Naive thymus-derived CD4-positive, alpha-beta T cell (primary cell): ENCODE results near the gene BAG2. TPM values are rescaled to one million over a fixed set of nuclear protein-coding genes. Genes with fewer than 3 reads are reported as not detected.

Experiments used
- ATAC-seq: fragments of 150-1000 bp; cut with Tn5 transposase; 2 replicates; pipeline ENCODE4 v1.10.0; 2021; ENCODE audit warnings: mild to moderate bottlenecking, moderate library complexity
- CTCF ChIA-PET: fragments of 350-600 bp; sonication (Branson Sonifier 250); formaldehyde crosslinking; loops from one replicate; lab custom pipeline; 2021; ENCODE audit warnings: antibody characterized with exemption; lab: Charles Lee
- POLR2A ChIA-PET: fragments of 350-600 bp; sonication (Branson Sonifier 250); formaldehyde crosslinking; loops from one replicate; lab custom pipeline; 2021; ENCODE audit warnings: antibody characterized with exemption, inconsistent platforms; lab: Charles Lee
- DNase-seq, 9 donors: peaks; one replicate each; pipeline versions ENCODE4 v3.0.0 to v3.0.0-alpha.2; 2020 to 2022; ENCODE audit warnings: mixed read lengths in 1 of 9
- H3K27ac ChIP-seq: one replicate; pipeline ENCODE4 v1.7.0; 2013; ENCODE audit warnings: mild to moderate bottlenecking, low read depth, low read length, moderate library complexity
- H3K27me3 ChIP-seq, 2 donors: one replicate each; pipeline ENCODE4 v1.7.0; 2013; ENCODE audit warnings: low read length in 2 of 2, mild to moderate bottlenecking in 2 of 2, moderate library complexity in 2 of 2; ENCODE audit not compliant: control insufficient read depth in 2 of 2, insufficient read depth in 2 of 2
- H3K36me3 ChIP-seq, 3 experiments: 1 replicate in 2 of 3; 2 replicates in 1 of 3; pipeline ENCODE4 v1.7.0; 2013; ENCODE audit warnings: low read length in 3 of 3, mild to moderate bottlenecking in 3 of 3, moderate library complexity in 1 of 3; ENCODE audit not compliant: insufficient read depth in 3 of 3, control insufficient read depth in 2 of 3
- H3K4me1 ChIP-seq, 2 donors: one replicate each; pipeline ENCODE4 v1.7.0; 2013; ENCODE audit warnings: low read length in 2 of 2, mild to moderate bottlenecking in 2 of 2, moderate library complexity in 1 of 2; ENCODE audit not compliant: control insufficient read depth in 2 of 2, insufficient read depth in 2 of 2
- H3K4me3 ChIP-seq: 2 replicates; pipeline ENCODE4 v1.7.0; 2013; ENCODE audit warnings: mild to moderate bottlenecking, low read length
- H3K9me3 ChIP-seq, 3 experiments: 1 replicate in 2 of 3; 2 replicates in 1 of 3; pipeline ENCODE4 v1.7.0; 2013; ENCODE audit warnings: low read length in 3 of 3; ENCODE audit not compliant: control insufficient read depth in 2 of 3
- H3K27ac Mint-ChIP-seq, 9 donors: one replicate each; pipeline ENCODE4 v1.8.0; 2020 to 2022; ENCODE audit warnings: mixed read lengths in 9 of 9, mild to moderate bottlenecking in 8 of 9, moderate library complexity in 5 of 9, inconsistent platforms in 2 of 9
- H3K27me3 Mint-ChIP-seq, 5 donors: one replicate each; pipeline ENCODE4 v1.8.0; 2021 to 2022; ENCODE audit warnings: mixed read lengths in 5 of 5, mild to moderate bottlenecking in 1 of 5
- H3K36me3 Mint-ChIP-seq, 5 donors: one replicate each; pipeline ENCODE4 v1.8.0; 2020 to 2022; ENCODE audit warnings: mixed read lengths in 5 of 5, mild to moderate bottlenecking in 3 of 5, inconsistent platforms in 1 of 5
- H3K4me1 Mint-ChIP-seq, 7 donors: one replicate each; pipeline ENCODE4 v1.8.0; 2020 to 2022; ENCODE audit warnings: mixed read lengths in 7 of 7, mild to moderate bottlenecking in 3 of 7, inconsistent platforms in 1 of 7
- H3K4me3 Mint-ChIP-seq, 10 donors: one replicate each; pipeline ENCODE4 v1.8.0; 2020 to 2022; ENCODE audit warnings: mild to moderate bottlenecking in 10 of 10, mixed read lengths in 10 of 10, moderate library complexity in 6 of 10, inconsistent platforms in 2 of 10
- H3K9me3 Mint-ChIP-seq, 11 donors: one replicate each; pipeline ENCODE4 v1.8.0; 2020 to 2022; ENCODE audit warnings: mixed read lengths in 11 of 11, mild to moderate bottlenecking in 4 of 11, inconsistent platforms in 1 of 11, moderate library complexity in 1 of 11
- intact Hi-C, 2 donors: fragments of 100-400 bp; cut with micrococcal nuclease; formaldehyde crosslinking; loops; one replicate each; pipeline ENCODE4 v1.15.1; 2023
- polyA plus RNA-seq, 2 donors: library from polyadenylated mRNA; unstranded; fragments of 300-500 nt; fragmentation: Illumina TruSeq; gene quantifications; one replicate each; pipeline ENCODE4 v1.2.3, GENCODE V29; 2021
- total RNA-seq, 6 experiments: library from RNA in 5 of 6; stranded (reverse) in 5 of 6; gene quantifications; 1 replicate in 5 of 6; 2 replicates in 1 of 6; pipeline ENCODE4 v1.2.3 and lab custom pipeline; 2021 to 2026

Gene BAG2
- total and polyA plus RNA-seq, 7 experiments from 2014 or later = 3.7 to 8.1 (median 5.0) TPM

DNA sequence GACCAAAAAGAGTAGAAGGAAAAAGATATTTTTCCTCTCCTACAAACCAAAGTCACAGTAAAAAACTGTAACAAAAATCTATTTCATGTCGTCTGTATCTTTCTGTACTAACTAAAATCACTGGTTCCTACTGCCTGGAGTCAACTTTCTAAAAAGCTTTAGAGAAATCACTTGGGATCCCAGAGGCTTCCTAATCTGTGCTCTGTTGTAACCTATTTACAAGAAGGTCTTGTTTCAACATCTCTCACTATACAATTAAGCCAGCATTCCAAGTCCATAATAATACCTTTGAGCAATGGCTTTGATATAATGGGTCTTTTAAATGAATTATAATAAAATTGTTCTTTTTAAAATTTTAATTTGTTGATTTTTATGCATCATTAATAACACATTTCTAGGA is 29.6 kb downstream of the BAG2 start:
- DNase-seq = no peak
- Histone ChIP-seq H3K4me1 (no peaks in the 10 kb centered on the region), H3K9me3 (no peaks in the 10 kb centered on the region), H3K4me3 (no peak overlapping the region), H3K27me3 (no peaks in the 10 kb centered on the region), H3K27ac (no peak overlapping the region), H3K36me3 (no peaks in the 10 kb centered on the region)
- Mint-ChIP-seq H3K9me3 (no peaks in the 10 kb centered on the region), H3K27ac (no peak overlapping the region), H3K27me3 (no peaks in the 10 kb centered on the region), H3K36me3 (peaks cover 0 to 8% (median 0%) of the 10 kb centered on the region in 5 donors), H3K4me3 (no peak overlapping the region), H3K4me1 (peaks cover 0 to 7% (median 0%) of the 10 kb centered on the region in 7 donors)
- POLR2A ChIA-PET = no interaction called here
- no peak for ATAC-seq
- CTCF ChIA-PET = no interaction called here
- intact Hi-C loops = loop anchor here (2.0 to 10.0 kb wide), 2 partner anchors 19 to 63 kb away; no protein-coding TSS in a partner anchor

DNA sequence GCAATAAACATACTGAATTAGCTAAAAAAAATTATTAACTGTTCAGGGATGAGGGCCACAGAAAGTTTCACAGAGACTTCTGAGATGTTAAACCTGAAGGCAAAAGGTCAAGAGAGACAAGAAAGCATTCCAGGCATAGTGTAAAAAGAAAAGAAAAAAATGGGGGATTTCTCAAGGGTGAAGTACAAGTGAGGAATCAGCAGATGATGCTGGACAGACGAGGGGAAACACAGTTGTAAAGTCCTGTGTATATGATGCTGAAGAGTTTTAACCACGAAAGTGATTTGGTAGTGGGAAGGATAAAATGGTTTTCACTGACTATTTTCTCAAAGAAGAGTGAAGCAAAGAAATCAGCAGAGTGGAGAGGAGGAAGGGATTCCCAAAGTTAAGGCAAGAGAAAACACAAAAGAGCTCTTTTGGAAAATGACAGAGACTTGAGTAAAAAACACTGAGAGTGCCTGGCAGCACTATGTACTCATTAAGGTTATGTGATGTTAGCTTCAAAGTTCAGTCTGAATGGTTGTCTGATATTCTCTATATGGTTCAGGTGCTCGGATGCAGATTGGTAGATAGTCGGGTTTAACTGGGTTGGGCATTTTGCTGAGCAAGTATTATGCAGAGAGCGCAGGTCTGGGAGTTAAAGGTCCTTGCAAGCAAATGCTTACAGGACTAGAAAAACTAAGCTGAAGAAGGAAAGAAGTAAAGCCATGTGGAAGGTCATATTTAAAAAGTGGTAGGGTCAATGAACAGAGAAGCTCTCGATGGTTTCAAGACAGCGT is 33.6 kb downstream of the BAG2 start:
- H3K4me3 ChIP-seq = no peak overlapping the region
- no peaks in the 10 kb centered on the region for H3K9me3 ChIP-seq
- Mint-ChIP-seq H3K27me3 (no peaks in the 10 kb centered on the region), H3K9me3 (no peaks in the 10 kb centered on the region), H3K4me1 (peaks cover 0 to 6% (median 0%) of the 10 kb centered on the region in 7 donors), H3K27ac (peak overlapping the region in 1 of 9 donors; percentile 69), H3K4me3 (no peak overlapping the region), H3K36me3 (peaks cover 0 to 4% (median 0%) of the 10 kb centered on the region in 5 donors)
- ChIA-PET CTCF (no interaction called here), POLR2A (no interaction called here)
- H3K4me1 ChIP-seq = no peaks in the 10 kb centered on the region
- ATAC-seq (no peak), DNase-seq (no peak)
- H3K27ac ChIP-seq = no peak overlapping the region
- intact Hi-C loops = loop anchor here in 1 of 2 donors (10.0 kb wide), 1 partner anchor 59 kb away; no protein-coding TSS in a partner anchor
- no peaks in the 10 kb centered on the region for H3K36me3 ChIP-seq
- no peaks in the 10 kb centered on the region for H3K27me3 ChIP-seq

DNA sequence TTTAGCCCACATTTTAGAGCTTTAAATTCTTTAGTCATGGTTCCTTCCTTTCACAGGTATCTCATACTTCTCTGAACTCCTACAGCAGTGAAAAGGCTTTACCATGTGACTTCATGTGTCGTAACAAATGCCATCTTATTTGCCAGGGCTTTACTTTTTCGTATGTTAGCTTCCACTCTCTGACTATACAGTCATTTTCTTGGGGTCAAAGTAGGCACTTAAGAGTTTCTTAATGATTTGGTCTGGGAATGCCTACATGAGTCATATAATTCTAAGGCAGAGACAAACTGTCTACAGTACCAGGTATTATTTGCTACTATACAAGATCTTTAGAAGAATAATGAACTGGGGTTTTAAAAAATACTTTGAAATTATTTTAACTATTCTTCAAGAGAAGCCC is 35.0 kb downstream of the BAG2 start:
- Histone ChIP-seq H3K4me3 (no peak overlapping the region), H3K27ac (no peak overlapping the region), H3K27me3 (no peaks in the 10 kb centered on the region), H3K4me1 (no peaks in the 10 kb centered on the region), H3K36me3 (no peaks in the 10 kb centered on the region), H3K9me3 (no peaks in the 10 kb centered on the region)
- Mint-ChIP-seq H3K27me3 (no peaks in the 10 kb centered on the region), H3K9me3 (no peaks in the 10 kb centered on the region), H3K27ac (no peak overlapping the region), H3K4me3 (no peak overlapping the region), H3K36me3 (peaks cover 0 to 4% (median 0%) of the 10 kb centered on the region in 5 donors), H3K4me1 (peaks cover 0 to 6% (median 3%) of the 10 kb centered on the region in 7 donors)
- ChIA-PET POLR2A (no interaction called here), CTCF (no interaction called here)
- intact Hi-C loops = loop anchor here in 1 of 2 donors (10.0 kb wide), 1 partner anchor 58 kb away; no protein-coding TSS in a partner anchor
- ATAC-seq (no peak), DNase-seq (no peak)

DNA sequence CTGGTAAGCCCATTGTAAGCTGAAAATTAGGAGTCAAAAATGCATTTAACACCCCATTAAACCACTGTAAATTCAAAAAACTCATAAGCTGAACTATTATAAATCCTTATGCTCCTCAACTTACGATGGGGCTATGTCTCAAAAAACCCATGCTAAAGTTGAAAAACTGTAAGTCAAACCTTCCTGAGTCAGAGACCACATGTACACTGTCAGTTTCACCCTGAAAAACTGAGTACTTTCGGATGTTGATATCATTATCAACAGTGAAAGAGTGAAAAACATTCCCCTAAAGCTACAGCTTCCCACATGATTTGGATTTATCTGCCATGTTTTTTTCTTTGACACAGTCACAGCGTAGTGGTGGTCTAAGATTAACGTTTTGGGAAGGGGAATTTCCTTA is 35.7 kb downstream of the BAG2 start:
- ChIA-PET CTCF (interaction anchor here (0.7 kb wide), 1 partner anchor 11 kb away, joined by 4 read pairs; no protein-coding TSS in a partner anchor), POLR2A (no interaction called here)
- peaks cover 0 to 7% (median 4%) of the 10 kb centered on the region in 7 donors for H3K4me1 Mint-ChIP-seq
- H3K27me3 Mint-ChIP-seq = no peaks in the 10 kb centered on the region
- H3K9me3 ChIP-seq = no peaks in the 10 kb centered on the region
- no peak overlapping the region for H3K27ac Mint-ChIP-seq
- no peak for DNase-seq
- H3K36me3 Mint-ChIP-seq = peaks cover 0 to 4% (median 0%) of the 10 kb centered on the region in 5 donors
- intact Hi-C loops = loop anchor here in 1 of 2 donors (10.0 kb wide), 1 partner anchor 57 kb away; no protein-coding TSS in a partner anchor
- no peak for ATAC-seq
- no peaks in the 10 kb centered on the region for H3K4me1 ChIP-seq
- no peaks in the 10 kb centered on the region for H3K9me3 Mint-ChIP-seq
- H3K4me3 ChIP-seq = no peak overlapping the region
- no peak overlapping the region for H3K27ac ChIP-seq
- no peak overlapping the region for H3K4me3 Mint-ChIP-seq
- no peaks in the 10 kb centered on the region for H3K36me3 ChIP-seq
- no peaks in the 10 kb centered on the region for H3K27me3 ChIP-seq

DNA sequence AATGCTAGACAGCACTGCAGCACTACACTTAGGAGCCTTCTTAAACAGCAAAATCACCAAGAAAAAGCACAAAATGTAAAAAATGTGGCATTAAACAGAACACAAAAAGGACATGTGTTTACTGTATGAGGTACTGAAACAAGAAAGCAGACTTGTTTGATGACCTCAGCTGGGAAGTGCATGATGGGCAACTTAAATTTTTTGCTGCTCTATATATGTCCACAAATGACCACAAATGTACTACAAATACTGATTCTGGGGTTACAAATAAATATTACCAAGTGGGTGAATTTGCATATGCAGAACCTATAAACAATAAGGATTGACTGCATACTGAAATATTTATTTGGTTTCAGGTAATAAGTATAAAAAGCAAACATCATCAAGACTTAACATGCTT is 36.9 kb downstream of the BAG2 start:
- Histone ChIP-seq H3K27me3 (no peaks in the 10 kb centered on the region), H3K36me3 (no peaks in the 10 kb centered on the region), H3K4me3 (no peak overlapping the region), H3K9me3 (no peaks in the 10 kb centered on the region), H3K27ac (no peak overlapping the region), H3K4me1 (peaks cover 0 to 7% of the 10 kb centered on the region in 2 donors)
- peaks cover 5 to 14% (median 10%) of the 10 kb centered on the region in 7 donors for H3K4me1 Mint-ChIP-seq
- DNase-seq (no peak), ATAC-seq (no peak)
- no peak overlapping the region for H3K4me3 Mint-ChIP-seq
- no peaks in the 10 kb centered on the region for H3K9me3 Mint-ChIP-seq
- intact Hi-C loops = loop anchor here in 1 of 2 donors (10.0 kb wide), 1 partner anchor 56 kb away; no protein-coding TSS in a partner anchor
- ChIA-PET POLR2A (no interaction called here), CTCF (no interaction called here)
- H3K27ac Mint-ChIP-seq = no peak overlapping the region
- H3K36me3 Mint-ChIP-seq = peaks cover 0 to 4% (median 0%) of the 10 kb centered on the region in 5 donors
- H3K27me3 Mint-ChIP-seq = no peaks in the 10 kb centered on the region

DNA sequence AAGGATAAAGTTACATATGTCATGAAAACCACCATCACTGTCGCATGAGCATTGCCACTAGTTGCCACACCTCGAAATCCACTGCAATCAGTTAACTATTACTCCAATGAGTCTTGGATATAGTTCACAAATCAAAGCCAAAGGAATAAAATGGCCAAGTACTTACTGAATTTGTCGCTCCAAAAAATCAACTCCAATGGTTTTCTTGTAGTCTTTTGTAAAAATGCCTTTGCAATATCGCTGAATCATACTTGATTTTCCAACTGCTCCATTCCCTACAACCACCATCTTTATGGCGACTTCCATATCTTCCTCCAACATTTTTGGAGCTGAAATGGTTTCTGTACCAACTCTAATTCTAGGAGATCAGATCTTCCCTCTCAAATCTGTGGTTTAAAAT is 37.9 kb downstream of the BAG2 start:
- intact Hi-C loops = no loop called here
- no peak overlapping the region for H3K27ac ChIP-seq
- DNase-seq (no peak), ATAC-seq (no peak)
- ChIA-PET POLR2A (interaction anchor here (1.0 to 1.2 kb wide), 2 partner anchors 12 to 44 kb away, joined by 3 to 4 read pairs; partner anchors contain the start of gene RAB23), CTCF (no interaction called here)
- H3K4me3 ChIP-seq = no peak overlapping the region
- H3K27ac Mint-ChIP-seq = peak overlapping the region in 1 of 9 donors; percentile 45
- H3K9me3 ChIP-seq = no peaks in the 10 kb centered on the region
- peaks cover 0 to 17% of the 10 kb centered on the region in 2 donors for H3K4me1 ChIP-seq
- peaks cover 0 to 6% (median 3%) of the 10 kb centered on the region in 11 donors for H3K9me3 Mint-ChIP-seq
- H3K4me1 Mint-ChIP-seq = peaks cover 15 to 25% (median 21%) of the 10 kb centered on the region in 7 donors
- H3K27me3 ChIP-seq = no peaks in the 10 kb centered on the region
- H3K36me3 Mint-ChIP-seq = peaks cover 4 to 10% (median 6%) of the 10 kb centered on the region in 5 donors
- H3K27me3 Mint-ChIP-seq = no peaks in the 10 kb centered on the region
- H3K4me3 Mint-ChIP-seq = no peak overlapping the region
- H3K36me3 ChIP-seq = no peaks in the 10 kb centered on the region
